ENCODE measurements around the gene IFT122.
"Not testable (repeated sequence)": the region's sequence is repeated elsewhere in the genome, so short reads cannot be mapped to it uniquely, and the experiment has no call there.

Gene IFT122

DNA sequence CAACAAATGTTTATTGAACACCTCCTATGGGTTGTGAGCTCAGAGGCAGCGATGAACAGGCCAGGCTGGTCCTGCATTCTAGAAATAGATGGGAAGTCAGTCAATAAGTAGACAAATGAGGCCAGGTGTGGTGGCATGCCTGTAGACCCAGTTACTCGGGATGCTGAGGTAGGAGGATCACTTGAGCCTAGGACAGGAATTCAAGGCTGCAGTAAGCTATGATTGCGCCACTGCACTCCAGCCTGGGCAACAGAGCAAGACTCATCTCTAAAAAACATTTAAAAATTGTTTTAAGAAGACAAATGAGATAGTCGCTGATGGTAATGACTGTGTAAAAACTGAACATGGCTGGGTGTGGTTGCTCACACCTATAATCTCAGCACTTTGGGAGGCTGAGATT, 84.1 kb downstream of the IFT122 start:
- no peak for DNase-seq

DNA sequence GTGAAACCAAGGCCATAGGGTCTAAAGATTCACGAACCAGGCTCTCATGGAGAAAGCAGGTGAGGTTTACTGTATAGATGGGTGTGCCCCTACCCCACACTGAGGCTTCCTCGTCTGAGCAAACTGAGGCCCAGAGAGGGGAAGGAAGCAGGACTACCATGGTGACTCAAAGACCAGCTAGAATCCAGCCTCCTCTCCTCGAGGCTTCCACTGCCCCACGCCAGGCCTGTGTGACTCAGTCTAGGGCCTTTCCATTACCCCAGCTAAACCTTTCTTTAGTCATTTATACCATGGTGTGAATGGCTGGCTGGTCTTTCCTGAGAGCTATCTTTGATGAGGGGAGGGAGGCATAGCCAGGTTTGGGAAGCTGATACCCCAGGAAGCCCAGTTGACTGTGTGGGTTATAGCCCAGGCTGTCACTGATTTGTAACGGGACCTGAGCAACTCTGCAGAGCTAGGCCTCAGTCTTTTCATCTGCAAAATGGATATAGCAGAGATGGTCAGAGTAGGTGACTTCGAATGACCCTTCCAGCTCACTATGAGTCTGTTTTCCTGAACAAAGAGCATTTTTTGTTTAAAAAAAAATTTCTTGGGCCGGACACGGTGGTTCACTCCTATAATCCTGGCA, 85.4 kb downstream of the IFT122 start:
- DNase-seq, result no peak

DNA sequence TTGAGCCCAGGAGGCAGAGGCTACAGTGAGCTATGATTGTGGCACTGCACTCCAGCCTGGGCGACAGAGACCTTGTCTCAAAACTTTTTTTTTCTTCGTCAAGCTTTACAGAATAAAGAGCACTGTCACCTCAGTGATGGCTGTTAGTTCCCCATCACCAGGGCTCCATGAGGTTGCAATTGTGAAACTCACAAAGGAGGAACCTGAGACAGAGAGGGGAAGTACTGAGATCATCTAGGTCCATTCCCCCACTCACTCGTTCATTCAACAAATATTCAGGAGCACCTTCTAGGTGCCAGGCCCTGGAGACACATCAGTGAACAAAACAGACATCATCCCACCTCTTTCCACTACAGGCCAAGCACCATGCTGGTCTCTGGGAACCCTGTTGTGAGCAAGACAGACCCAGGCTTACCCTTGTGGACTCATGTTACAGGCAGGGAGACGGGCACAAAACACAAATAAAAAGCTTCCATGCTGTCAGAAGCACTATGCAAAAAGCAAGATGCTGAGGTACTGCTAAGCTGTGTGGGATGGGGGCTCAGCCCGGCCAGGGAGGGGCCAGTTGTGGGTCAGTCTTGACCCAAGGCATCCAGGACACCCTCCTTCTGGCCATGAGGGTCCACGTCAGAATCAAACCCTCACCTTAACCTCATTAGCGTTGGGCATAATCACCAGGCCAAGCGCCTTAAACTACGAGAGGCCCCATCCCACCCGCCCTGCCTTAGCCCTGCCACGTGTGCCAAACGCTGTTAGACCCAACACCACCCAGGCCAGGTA, 86.3 kb downstream of the IFT122 start:
- DNase-seq, result no peak

DNA sequence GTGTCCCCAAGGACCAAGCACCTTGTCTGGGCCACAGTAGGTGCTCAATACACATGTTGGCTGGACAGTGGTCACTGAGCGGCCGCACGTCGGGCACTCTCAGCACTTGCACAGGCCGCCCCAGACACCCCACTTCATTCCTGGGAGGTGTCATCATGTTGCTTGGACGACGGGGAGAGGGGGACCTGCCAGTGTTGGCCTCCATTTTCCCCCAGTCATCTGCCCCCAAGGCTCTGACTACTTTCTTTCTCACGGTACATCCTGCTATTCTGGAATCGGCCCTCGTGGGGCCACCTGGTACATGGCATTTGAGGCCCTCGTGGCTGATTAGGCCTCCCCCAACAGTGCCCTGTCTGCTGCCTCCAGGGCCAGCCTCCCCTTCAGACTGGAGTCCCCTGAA, 87.2 kb downstream of the IFT122 start:
- no peak for DNase-seq

DNA sequence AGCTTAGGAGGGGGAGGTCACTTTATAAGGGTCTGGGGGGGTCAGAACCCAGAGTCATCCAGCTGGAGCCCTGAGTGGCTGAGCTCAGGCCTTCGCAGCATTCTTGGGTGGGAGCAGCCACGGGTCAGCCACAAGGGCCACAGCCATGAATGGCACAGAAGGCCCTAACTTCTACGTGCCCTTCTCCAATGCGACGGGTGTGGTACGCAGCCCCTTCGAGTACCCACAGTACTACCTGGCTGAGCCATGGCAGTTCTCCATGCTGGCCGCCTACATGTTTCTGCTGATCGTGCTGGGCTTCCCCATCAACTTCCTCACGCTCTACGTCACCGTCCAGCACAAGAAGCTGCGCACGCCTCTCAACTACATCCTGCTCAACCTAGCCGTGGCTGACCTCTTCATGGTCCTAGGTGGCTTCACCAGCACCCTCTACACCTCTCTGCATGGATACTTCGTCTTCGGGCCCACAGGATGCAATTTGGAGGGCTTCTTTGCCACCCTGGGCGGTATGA, 88.6 kb downstream of the IFT122 start, which contains the start of gene RHO:
RHO (plus strand) TSS at position 51 of the 512 bp plus-strand sequence; CDS start at position 146, 95 bp downstream.
- DNase-seq, result no peak

DNA sequence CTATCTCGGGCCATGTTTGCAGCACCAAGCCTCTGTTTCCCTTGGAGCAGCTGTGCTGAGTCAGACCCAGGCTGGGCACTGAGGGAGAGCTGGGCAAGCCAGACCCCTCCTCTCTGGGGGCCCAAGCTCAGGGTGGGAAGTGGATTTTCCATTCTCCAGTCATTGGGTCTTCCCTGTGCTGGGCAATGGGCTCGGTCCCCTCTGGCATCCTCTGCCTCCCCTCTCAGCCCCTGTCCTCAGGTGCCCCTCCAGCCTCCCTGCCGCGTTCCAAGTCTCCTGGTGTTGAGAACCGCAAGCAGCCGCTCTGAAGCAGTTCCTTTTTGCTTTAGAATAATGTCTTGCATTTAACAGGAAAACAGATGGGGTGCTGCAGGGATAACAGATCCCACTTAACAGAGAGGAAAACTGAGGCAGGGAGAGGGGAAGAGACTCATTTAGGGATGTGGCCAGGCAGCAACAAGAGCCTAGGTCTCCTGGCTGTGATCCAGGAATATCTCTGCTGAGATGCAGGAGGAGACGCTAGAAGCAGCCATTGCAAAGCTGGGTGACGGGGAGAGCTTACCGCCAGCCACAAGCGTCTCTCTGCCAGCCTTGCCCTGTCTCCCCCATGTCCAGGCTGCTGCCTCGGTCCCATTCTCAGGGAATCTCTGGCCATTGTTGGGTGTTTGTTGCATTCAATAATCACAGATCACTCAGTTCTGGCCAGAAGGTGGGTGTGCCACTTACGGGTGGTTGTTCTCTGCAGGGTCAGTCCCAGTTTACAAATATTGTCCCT, 89.6 kb downstream of the IFT122 start:
- no peak for DNase-seq

DNA sequence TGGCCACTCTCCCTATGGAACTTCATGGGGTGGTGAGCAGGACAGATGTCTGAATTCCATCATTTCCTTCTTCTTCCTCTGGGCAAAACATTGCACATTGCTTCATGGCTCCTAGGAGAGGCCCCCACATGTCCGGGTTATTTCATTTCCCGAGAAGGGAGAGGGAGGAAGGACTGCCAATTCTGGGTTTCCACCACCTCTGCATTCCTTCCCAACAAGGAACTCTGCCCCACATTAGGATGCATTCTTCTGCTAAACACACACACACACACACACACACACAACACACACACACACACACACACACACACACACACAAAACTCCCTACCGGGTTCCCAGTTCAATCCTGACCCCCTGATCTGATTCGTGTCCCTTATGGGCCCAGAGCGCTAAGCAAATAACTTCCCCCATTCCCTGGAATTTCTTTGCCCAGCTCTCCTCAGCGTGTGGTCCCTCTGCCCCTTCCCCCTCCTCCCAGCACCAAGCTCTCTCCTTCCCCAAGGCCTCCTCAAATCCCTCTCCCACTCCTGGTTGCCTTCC, 90.3 kb downstream of the IFT122 start:
- DNase-seq, result no peak

DNA sequence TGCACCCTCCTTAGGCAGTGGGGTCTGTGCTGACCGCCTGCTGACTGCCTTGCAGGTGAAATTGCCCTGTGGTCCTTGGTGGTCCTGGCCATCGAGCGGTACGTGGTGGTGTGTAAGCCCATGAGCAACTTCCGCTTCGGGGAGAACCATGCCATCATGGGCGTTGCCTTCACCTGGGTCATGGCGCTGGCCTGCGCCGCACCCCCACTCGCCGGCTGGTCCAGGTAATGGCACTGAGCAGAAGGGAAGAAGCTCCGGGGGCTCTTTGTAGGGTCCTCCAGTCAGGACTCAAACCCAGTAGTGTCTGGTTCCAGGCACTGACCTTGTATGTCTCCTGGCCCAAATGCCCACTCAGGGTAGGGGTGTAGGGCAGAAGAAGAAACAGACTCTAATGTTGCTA, 90.8 kb downstream of the IFT122 start:
- no peak for DNase-seq

DNA sequence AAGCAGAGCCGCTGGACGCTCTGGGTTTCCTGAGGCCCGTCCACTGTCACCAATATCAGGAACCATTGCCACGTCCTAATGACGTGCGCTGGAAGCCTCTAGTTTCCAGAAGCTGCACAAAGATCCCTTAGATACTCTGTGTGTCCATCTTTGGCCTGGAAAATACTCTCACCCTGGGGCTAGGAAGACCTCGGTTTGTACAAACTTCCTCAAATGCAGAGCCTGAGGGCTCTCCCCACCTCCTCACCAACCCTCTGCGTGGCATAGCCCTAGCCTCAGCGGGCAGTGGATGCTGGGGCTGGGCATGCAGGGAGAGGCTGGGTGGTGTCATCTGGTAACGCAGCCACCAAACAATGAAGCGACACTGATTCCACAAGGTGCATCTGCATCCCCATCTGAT, 91.7 kb downstream of the IFT122 start:
- DNase-seq, result no peak

DNA sequence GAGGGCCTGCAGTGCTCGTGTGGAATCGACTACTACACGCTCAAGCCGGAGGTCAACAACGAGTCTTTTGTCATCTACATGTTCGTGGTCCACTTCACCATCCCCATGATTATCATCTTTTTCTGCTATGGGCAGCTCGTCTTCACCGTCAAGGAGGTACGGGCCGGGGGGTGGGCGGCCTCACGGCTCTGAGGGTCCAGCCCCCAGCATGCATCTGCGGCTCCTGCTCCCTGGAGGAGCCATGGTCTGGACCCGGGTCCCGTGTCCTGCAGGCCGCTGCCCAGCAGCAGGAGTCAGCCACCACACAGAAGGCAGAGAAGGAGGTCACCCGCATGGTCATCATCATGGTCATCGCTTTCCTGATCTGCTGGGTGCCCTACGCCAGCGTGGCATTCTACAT, 92.2 kb downstream of the IFT122 start:
- DNase-seq, result no peak

DNA sequence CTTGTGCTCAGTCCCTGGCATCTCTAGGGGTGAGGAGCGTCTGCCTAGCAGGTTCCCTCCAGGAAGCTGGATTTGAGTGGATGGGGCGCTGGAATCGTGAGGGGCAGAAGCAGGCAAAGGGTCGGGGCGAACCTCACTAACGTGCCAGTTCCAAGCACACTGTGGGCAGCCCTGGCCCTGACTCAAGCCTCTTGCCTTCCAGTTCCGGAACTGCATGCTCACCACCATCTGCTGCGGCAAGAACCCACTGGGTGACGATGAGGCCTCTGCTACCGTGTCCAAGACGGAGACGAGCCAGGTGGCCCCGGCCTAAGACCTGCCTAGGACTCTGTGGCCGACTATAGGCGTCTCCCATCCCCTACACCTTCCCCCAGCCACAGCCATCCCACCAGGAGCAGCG, 93.4 kb downstream of the IFT122 start:
- no peak for DNase-seq

DNA sequence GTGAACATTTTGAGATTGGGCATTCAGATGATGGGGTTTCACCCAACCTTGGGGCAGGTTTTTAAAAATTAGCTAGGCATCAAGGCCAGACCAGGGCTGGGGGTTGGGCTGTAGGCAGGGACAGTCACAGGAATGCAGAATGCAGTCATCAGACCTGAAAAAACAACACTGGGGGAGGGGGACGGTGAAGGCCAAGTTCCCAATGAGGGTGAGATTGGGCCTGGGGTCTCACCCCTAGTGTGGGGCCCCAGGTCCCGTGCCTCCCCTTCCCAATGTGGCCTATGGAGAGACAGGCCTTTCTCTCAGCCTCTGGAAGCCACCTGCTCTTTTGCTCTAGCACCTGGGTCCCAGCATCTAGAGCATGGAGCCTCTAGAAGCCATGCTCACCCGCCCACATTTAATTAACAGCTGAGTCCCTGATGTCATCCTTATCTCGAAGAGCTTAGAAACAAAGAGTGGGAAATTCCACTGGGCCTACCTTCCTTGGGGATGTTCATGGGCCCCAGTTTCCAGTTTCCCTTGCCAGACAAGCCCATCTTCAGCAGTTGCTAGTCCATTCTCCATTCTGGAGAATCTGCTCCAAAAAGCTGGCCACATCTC, 94.5 kb downstream of the IFT122 start:
- DNase-seq, result no peak

DNA sequence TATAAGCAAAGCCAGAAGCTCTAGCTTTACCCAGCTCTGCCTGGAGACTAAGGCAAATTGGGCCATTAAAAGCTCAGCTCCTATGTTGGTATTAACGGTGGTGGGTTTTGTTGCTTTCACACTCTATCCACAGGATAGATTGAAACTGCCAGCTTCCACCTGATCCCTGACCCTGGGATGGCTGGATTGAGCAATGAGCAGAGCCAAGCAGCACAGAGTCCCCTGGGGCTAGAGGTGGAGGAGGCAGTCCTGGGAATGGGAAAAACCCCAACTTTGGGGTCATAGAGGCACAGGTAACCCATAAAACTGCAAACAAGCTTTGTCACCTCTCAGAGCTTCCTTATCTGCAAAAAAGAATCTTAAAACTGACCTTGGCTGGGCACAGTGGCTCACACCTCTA, 95.1 kb downstream of the IFT122 start:
- DNase-seq, result no peak

DNA sequence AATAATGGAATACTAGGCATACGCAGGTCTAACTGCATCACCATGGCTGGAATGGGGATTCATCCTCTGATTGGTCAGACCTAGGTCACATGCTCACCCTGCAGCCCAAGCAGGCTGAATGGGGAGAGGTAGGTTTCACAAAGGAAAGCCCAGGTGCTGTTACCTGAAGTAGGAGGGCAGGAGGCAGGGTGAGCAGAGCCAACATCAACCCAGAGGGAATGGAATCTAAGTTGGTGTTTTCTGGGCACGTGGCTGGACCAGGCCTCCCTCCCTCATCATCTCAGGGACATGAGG, 96.3 kb downstream of the IFT122 start:
- DNase-seq, result no peak

DNA sequence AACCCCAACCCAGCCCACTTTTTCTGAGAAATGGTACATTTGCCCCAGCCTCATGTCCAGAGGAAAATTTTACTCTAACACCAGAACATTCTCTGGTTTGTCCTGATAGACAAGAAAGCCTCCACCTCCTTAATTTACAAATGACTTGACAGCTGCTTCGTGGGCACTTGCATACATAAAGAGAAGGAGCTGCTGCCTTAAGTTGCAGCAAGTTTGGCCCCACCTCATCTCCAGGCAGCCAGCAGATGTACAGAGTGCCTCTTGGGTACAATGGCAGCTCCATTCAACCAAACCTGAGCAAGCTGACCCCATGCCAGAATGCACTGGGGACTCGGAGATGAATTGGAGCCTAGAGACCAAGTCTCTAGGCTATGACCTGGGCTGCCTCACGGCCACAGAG, 96.8 kb downstream of the IFT122 start:
- no peak for DNase-seq

DNA sequence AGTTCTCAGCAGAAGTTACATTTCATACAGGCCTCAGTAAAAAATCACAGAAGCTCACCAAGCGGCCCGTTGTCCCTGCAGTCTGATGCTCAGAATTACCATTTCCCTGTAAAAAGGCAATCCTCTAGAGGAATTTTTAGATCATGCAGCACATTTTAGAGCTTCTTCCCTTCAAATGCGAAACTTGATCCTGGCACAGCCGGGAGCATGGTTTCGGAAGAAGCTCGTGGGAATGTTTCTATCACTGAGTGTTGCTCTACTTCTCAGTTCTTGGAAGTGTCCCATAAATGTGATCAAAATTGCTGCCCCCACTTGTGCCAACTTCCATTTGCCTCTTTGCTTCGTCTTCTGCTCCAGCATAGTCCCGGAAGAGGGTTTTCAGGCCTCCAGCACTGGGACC, 99.2 kb downstream of the IFT122 start:
- DNase-seq, result no peak

DNA sequence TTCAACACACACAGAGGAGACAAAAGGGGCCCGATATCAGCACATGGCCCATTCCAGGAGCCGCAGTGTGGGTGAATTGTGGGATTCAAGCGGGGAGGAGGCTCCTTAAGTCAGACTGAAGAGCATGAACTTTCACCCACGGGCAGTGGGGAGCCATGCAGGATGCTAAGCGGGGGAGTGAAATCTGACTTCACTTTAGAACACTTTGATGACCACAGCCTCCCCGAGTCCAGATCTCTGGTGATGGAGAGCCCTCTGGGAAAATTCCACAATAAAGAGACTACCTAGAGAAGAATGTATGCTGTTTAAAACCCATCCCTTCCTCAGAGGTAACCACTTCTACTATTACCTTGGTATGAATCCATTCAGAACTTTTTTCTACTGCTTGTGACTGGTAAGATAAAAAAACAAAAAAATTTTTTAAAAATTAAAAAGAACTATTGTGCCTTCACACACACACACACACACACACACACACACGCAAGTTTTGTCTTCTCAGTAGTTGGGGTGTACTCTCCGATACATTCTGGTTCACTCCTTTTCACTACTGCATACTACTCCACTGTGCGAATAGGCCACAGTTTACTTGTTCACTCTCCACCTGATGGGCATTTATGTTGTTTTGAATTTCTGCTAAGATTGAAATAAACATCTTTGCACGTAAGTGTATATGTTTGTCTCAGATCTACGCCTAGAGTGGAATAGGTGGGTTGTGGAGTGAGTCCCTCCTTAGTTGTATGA, 100.9 kb downstream of the IFT122 start:
- no peak for DNase-seq

DNA sequence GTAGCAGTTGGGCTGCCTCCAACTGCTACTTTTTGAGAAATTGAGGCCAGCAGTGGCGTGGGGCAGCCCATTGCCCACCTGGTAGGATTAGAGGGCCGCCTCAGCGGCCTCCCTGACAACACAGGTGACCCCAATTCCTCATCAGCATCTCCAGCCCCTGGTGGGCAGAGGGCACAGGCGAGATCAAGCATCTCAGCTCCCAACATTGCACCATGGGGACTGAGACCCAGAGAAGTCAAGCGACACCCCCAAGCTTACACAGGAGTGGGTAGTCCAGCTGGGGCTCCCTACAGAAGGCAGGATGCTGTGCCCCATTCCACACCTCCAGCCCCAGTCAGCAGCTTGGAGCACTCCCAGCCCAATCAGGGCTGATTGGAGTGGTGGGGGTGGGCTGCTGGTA, 102.7 kb downstream of the IFT122 start:
- no peak for DNase-seq

DNA sequence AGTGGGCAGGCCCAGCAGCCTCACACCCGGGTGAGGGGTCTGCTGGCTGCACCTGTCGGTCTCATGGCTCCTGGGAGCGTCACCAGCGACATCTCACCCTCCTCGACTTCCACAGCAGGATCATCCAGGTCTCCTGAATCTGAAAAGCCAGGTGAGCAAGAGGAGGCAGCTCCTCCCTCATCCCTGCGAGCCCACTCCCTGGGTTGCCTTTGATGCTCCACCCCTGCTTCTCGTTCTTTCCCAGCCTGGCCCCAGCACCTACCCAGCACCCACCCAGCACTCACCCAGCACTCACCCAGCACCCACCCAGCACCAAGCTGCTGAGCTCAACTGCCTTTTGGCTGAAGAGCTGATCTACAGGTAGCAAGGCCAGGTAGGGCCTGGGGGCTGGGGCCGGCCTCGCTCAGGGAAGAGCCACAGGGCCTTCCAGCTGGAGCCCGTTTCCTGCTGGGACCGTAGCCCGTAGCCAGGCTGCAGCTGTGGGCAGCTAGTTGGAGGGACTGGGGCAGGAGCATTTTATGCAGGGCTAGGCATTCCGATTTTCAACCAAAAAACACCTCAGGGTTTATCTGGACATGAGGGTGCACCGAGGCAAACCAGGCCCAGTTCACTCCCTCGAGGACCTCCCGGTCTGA, 103.2 kb downstream of the IFT122 start, which contains the start of gene H1-8:
H1-8 (plus strand) TSS at position 20 of the 635 bp plus-strand sequence; CDS start at position 64, 44 bp downstream.
- DNase-seq, result no peak

DNA sequence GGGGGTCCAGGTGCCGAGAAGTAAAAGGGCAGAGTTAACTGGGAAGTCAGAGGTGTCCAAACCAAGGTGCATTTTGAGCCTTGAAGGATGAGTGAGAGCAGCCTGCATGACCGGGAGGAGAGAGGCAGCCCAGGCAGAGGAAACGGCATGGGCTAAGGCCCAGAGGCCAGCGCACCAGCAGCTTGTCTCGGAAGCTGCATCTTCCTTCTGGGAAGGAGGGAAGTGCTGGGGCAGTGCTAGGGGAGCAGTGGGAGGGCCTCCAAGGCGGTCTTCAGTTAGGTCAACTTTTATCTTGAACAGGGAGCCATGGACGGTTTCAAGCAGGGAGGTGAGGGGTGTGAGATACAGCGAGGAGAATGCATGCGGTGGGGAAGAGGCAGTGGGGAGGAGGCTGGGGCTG, 104.0 kb downstream of the IFT122 start:
- DNase-seq, result no peak

DNA sequence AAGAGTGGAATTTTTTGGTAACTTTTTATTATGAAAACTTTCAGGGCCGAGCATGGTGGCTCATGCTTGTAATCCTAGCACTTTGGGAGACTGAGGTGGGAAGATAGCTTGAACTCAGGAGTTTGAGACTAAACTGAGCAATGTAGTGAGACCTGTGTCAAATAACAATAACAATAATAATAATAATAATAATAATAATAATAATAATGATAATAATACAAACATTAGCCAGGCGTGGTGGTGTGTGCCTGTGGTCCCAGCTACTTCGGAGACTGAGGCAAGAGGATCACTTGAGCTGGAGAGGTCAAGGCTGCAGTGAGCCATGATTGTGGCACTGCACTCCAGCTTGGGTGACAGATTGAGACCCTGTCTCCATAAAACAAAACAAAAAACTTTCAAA, 105.9 kb downstream of the IFT122 start:
- DNase-seq, result not testable (repeated sequence)

DNA sequence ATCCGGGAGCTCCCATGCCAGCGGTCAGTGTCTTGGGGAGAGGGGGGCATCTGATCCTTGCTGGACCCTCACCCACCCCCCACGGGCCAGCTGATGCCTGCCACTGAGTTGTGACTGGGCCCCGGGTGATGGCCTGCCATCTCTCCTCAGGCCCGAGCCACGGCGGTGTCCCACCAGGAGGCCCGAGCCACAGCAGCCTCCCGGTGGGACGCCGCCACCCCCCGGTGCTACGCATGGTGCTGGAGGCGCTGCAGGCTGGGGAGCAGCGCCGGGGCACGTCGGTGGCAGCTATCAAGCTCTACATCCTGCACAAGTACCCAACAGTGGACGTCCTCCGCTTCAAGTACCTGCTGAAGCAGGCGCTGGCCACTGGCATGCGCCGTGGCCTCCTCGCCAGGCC, 107.2 kb downstream of the IFT122 start:
- DNase-seq, result no peak

Measured in NCI-H1105 treated with DMSO at 0.1 percent for 48 hours (cell line).